T-helper 2 cell treated with Interferon-gamma antibody and Interleukin-4, amounts not matched to agents 5 μg/mL and 100 μg/mL, for 36 hours (primary cell): Measurements from ENCODE around the gene NKAIN2.

Source experiments
- DNase-seq: peaks from one replicate; pipeline ENCODE4 v3.0.0; 2021; ENCODE audit warnings: low spot score
- H3K27ac Mint-ChIP-seq: one replicate; pipeline ENCODE4 v1.8.0; 2021; ENCODE audit warnings: mild to moderate bottlenecking, mixed read lengths
- H3K27me3 Mint-ChIP-seq: one replicate; pipeline ENCODE4 v1.8.0; 2021; ENCODE audit warnings: low read depth, mixed read lengths
- H3K36me3 Mint-ChIP-seq: one replicate; pipeline ENCODE4 v1.8.0; 2021; ENCODE audit warnings: low read depth, mixed read lengths
- H3K4me1 Mint-ChIP-seq: one replicate; pipeline ENCODE4 v1.8.0; 2021; ENCODE audit warnings: low read depth, mixed read lengths
- H3K4me3 Mint-ChIP-seq: one replicate; pipeline ENCODE4 v1.8.0; 2022; ENCODE audit warnings: mild to moderate bottlenecking, moderate library complexity, mixed read lengths
- H3K9me3 Mint-ChIP-seq: one replicate; pipeline ENCODE4 v1.8.0; 2021; ENCODE audit warnings: mixed read lengths

NKAIN2 gene

GRCh38 chr6:123803504-123804013 is at the start of gene NKAIN2:
TSS of gene NKAIN2 (plus strand) at chr6:123803865.
- Mint-ChIP-seq H3K27me3 (peaks cover 40% of the 10 kb centered on the region), H3K4me3 (peak within 1 kb of the TSS; percentile 59), H3K27ac (no peak within 1 kb of the TSS), H3K36me3 (no peaks in the 10 kb centered on the region), H3K4me1 (peaks cover 3% of the 10 kb centered on the region), H3K9me3 (no peaks in the 10 kb centered on the region)
- DNase-seq: no peak

- no peaks in the 10 kb centered on the region for H3K27me3 Mint-ChIP-seq
Measured at GRCh38 chr6:123759472-123759871, 44.2 kb upstream of the NKAIN2 start.

GRCh38 chr6:123763904-123764303 is 39.8 kb upstream of the NKAIN2 start:
- H3K36me3 Mint-ChIP-seq: no peaks in the 10 kb centered on the region
- H3K4me3 Mint-ChIP-seq: no peak overlapping the region
- no peaks in the 10 kb centered on the region for H3K9me3 Mint-ChIP-seq
- no peak overlapping the region for H3K27ac Mint-ChIP-seq
- H3K4me1 Mint-ChIP-seq: no peaks in the 10 kb centered on the region
- DNase-seq: no peak
- no peaks in the 10 kb centered on the region for H3K27me3 Mint-ChIP-seq

More at GRCh38 chr6:123759472-123759871, 44.2 kb upstream of the NKAIN2 start:
- no peaks in the 10 kb centered on the region for H3K4me1 Mint-ChIP-seq
- H3K4me3 Mint-ChIP-seq: no peak overlapping the region
- H3K36me3 Mint-ChIP-seq: no peaks in the 10 kb centered on the region
- DNase-seq: no peak
- no peak overlapping the region for H3K27ac Mint-ChIP-seq
- H3K9me3 Mint-ChIP-seq: no peaks in the 10 kb centered on the region

- Mint-ChIP-seq H3K36me3 (no peaks in the 10 kb centered on the region), H3K27me3 (no peaks in the 10 kb centered on the region), H3K4me3 (no peak overlapping the region), H3K9me3 (no peaks in the 10 kb centered on the region), H3K27ac (no peak overlapping the region), H3K4me1 (no peaks in the 10 kb centered on the region)
- DNase-seq: no peak
Measured at GRCh38 chr6:123764722-123765121, 38.9 kb upstream of the NKAIN2 start.

- Mint-ChIP-seq H3K4me1 (no peaks in the 10 kb centered on the region), H3K27ac (no peak overlapping the region)
Measured at GRCh38 chr6:123768921-123769320, 34.7 kb upstream of the NKAIN2 start.

GRCh38 chr6:123769431-123769830 is 34.2 kb upstream of the NKAIN2 start:
- H3K27me3 Mint-ChIP-seq: no peaks in the 10 kb centered on the region
- H3K9me3 Mint-ChIP-seq: no peaks in the 10 kb centered on the region
- no peak overlapping the region for H3K27ac Mint-ChIP-seq
- no peaks in the 10 kb centered on the region for H3K4me1 Mint-ChIP-seq
- H3K4me3 Mint-ChIP-seq: no peak overlapping the region
- no peak for DNase-seq
- H3K36me3 Mint-ChIP-seq: no peaks in the 10 kb centered on the region

More at GRCh38 chr6:123768921-123769320, 34.7 kb upstream of the NKAIN2 start:
- DNase-seq: no peak
- H3K36me3 Mint-ChIP-seq: no peaks in the 10 kb centered on the region
- no peaks in the 10 kb centered on the region for H3K9me3 Mint-ChIP-seq
- no peak overlapping the region for H3K4me3 Mint-ChIP-seq
- H3K27me3 Mint-ChIP-seq: no peaks in the 10 kb centered on the region

GRCh38 chr6:123770247-123770949 is 33.3 kb upstream of the NKAIN2 start:
- Mint-ChIP-seq H3K36me3 (no peaks in the 10 kb centered on the region), H3K4me1 (no peaks in the 10 kb centered on the region), H3K4me3 (no peak overlapping the region), H3K27ac (no peak overlapping the region), H3K9me3 (no peaks in the 10 kb centered on the region), H3K27me3 (no peaks in the 10 kb centered on the region)
- no peak for DNase-seq

- Mint-ChIP-seq H3K4me1 (no peaks in the 10 kb centered on the region), H3K4me3 (no peak overlapping the region), H3K36me3 (no peaks in the 10 kb centered on the region), H3K27ac (no peak overlapping the region), H3K27me3 (no peaks in the 10 kb centered on the region), H3K9me3 (no peaks in the 10 kb centered on the region)
- DNase-seq: no peak
Measured at GRCh38 chr6:123771126-123771525, 32.5 kb upstream of the NKAIN2 start.

GRCh38 chr6:123777563-123777962 is 26.1 kb upstream of the NKAIN2 start:
- Mint-ChIP-seq H3K9me3 (no peaks in the 10 kb centered on the region), H3K36me3 (no peaks in the 10 kb centered on the region), H3K27me3 (no peaks in the 10 kb centered on the region), H3K27ac (no peak overlapping the region), H3K4me3 (no peak overlapping the region), H3K4me1 (no peaks in the 10 kb centered on the region)
- no peak for DNase-seq

- H3K27ac Mint-ChIP-seq: no peak overlapping the region
- H3K9me3 Mint-ChIP-seq: no peaks in the 10 kb centered on the region
- no peaks in the 10 kb centered on the region for H3K36me3 Mint-ChIP-seq
- H3K27me3 Mint-ChIP-seq: no peaks in the 10 kb centered on the region
- no peak for DNase-seq
- H3K4me3 Mint-ChIP-seq: no peak overlapping the region
- no peaks in the 10 kb centered on the region for H3K4me1 Mint-ChIP-seq
Measured at GRCh38 chr6:123780021-123780420, 23.6 kb upstream of the NKAIN2 start.

- no peaks in the 10 kb centered on the region for H3K9me3 Mint-ChIP-seq
- no peaks in the 10 kb centered on the region for H3K36me3 Mint-ChIP-seq
- H3K4me1 Mint-ChIP-seq: no peaks in the 10 kb centered on the region
- DNase-seq: no peak
- no peak overlapping the region for H3K4me3 Mint-ChIP-seq
- no peaks in the 10 kb centered on the region for H3K27me3 Mint-ChIP-seq
- no peak overlapping the region for H3K27ac Mint-ChIP-seq
Measured at GRCh38 chr6:123784330-123784729, 19.3 kb upstream of the NKAIN2 start.

- no peaks in the 10 kb centered on the region for H3K4me1 Mint-ChIP-seq
- H3K4me3 Mint-ChIP-seq: no peak overlapping the region
- no peaks in the 10 kb centered on the region for H3K27me3 Mint-ChIP-seq
- no peak overlapping the region for H3K27ac Mint-ChIP-seq
- H3K9me3 Mint-ChIP-seq: no peaks in the 10 kb centered on the region
- no peaks in the 10 kb centered on the region for H3K36me3 Mint-ChIP-seq
- DNase-seq: no peak
Measured at GRCh38 chr6:123785039-123785438, 18.6 kb upstream of the NKAIN2 start.

- H3K4me3 Mint-ChIP-seq: no peak overlapping the region
- no peak overlapping the region for H3K27ac Mint-ChIP-seq
- no peaks in the 10 kb centered on the region for H3K4me1 Mint-ChIP-seq
- no peaks in the 10 kb centered on the region for H3K27me3 Mint-ChIP-seq
- no peak for DNase-seq
- no peaks in the 10 kb centered on the region for H3K36me3 Mint-ChIP-seq
- H3K9me3 Mint-ChIP-seq: no peaks in the 10 kb centered on the region
Measured at GRCh38 chr6:123788319-123788718, 15.3 kb upstream of the NKAIN2 start.

GRCh38 chr6:123794190-123794589 is 9.5 kb upstream of the NKAIN2 start:
- H3K36me3 Mint-ChIP-seq: no peaks in the 10 kb centered on the region
- H3K27me3 Mint-ChIP-seq: no peaks in the 10 kb centered on the region
- no peak overlapping the region for H3K4me3 Mint-ChIP-seq
- H3K4me1 Mint-ChIP-seq: no peaks in the 10 kb centered on the region
- no peak overlapping the region for H3K27ac Mint-ChIP-seq
- no peaks in the 10 kb centered on the region for H3K9me3 Mint-ChIP-seq
- no peak for DNase-seq

GRCh38 chr6:123794799-123795198 is 8.9 kb upstream of the NKAIN2 start:
- Mint-ChIP-seq H3K36me3 (no peaks in the 10 kb centered on the region), H3K4me3 (no peak overlapping the region), H3K4me1 (no peaks in the 10 kb centered on the region), H3K27me3 (no peaks in the 10 kb centered on the region), H3K27ac (no peak overlapping the region), H3K9me3 (no peaks in the 10 kb centered on the region)
- DNase-seq: no peak
